ENCODE measurements around the gene SQOR. TPM values are rescaled to one million over a fixed set of nuclear protein-coding genes. Genes with fewer than 3 reads are reported as not detected.

Gene SQOR
- total RNA-seq, 1 experiment from 2014 or later, result 82.8 TPM

DNA sequence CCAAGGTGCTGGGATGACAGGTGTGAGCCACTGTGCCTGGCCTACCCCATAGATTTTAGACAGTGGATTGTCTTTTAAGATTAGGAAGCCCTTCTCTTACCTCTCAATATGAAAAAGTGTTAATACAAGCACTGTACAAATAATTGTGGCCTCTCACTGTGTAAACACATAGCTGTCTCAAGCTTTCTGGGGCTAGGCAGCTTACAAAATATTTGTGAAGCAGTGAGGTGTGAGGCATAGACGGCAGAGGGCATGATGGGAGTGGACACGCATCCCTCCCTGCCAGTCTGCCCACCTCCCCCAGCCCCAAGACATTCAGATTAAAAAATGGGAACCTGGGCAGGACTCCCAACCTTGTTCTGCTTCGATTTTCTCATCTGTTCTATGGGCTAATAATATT is 34.6 kb downstream of the SQOR start:
- peaks cover 28% of the 10 kb centered on the region for H3K36me3 ChIP-seq
- H3K4me3 ChIP-seq, result no peak overlapping the region
- H3K27me3 ChIP-seq, result 0 out of 2 replicates have a peak, but pooled peaks cover 2% of the 10 kb centered on the region
- DNase-seq, result no peak
- H3K9me3 ChIP-seq, result no peaks in the 10 kb centered on the region

DNA sequence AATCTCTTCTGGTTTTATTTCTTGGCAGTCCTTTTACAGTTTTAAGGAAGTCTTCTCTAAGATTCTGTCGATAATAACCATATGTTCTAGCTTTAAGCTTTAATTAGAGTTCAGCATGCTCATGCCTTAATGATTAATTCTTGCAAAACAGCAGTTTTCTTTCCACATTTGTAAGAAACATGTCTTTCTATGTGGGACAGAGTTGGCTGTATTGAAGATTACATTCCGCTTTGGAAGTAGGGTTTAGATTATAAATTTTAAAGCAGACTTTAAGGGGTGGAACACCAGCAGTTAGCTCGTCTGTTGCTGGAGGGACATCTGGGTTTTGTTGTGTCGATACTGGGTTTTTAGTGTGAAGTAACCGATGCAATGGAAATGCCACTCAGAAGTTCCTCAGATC is 35.3 kb downstream of the SQOR start:
- no peak for DNase-seq
- Histone ChIP-seq H3K4me3 (no peak overlapping the region), H3K27me3 (0 out of 2 replicates have a peak, but pooled peaks cover 2% of the 10 kb centered on the region), H3K36me3 (peaks cover 31% of the 10 kb centered on the region), H3K9me3 (no peaks in the 10 kb centered on the region)

DNA sequence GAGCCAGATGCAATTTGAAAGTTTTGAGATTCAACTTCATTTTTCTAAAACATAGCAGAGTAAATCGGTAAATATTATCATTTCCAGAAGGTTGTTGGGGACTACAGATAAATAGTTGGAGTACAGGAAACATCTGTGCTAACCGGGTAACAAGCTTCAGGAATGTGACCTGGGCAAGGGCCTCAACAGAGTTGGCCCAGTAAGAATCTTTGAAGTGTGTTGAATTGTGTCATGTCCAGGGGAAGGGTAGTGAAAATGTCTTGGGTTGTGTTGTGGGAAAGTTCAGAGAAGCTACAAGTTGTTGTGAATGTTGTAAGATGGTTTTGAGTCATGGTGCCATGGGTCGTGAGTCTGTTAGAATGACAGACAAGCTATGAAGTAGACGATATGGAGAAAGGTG is 35.7 kb downstream of the SQOR start:
- Histone ChIP-seq H3K27me3 (0 out of 2 replicates have a peak, but pooled peaks cover 2% of the 10 kb centered on the region), H3K36me3 (peaks cover 31% of the 10 kb centered on the region), H3K4me3 (no peak overlapping the region), H3K9me3 (no peaks in the 10 kb centered on the region)
- no peak for DNase-seq

DNA sequence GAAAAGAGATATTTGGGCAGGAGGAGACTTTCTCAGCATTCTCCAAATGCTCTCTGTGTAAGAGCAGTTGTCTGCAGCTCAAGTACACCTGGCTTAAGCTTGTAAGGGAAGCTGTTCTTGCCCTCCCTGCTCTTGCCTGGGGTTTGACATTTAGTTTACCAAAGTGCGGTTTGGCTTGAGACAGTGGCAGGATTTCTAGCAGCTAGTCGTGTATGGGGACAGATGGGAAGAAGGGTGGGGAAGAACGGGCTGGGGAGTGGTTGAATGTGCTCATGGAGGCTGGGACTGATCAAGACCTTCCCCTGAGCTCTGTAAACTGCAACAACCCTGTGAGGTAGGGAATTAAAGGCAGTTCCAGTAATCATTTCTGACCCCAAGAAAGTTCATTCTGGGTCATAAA is 39.8 kb downstream of the SQOR start:
- Histone ChIP-seq H3K4me3 (no peak overlapping the region), H3K9me3 (no peaks in the 10 kb centered on the region), H3K36me3 (peaks cover 52% of the 10 kb centered on the region), H3K27me3 (no peaks in the 10 kb centered on the region)
- DNase-seq, result no peak

DNA sequence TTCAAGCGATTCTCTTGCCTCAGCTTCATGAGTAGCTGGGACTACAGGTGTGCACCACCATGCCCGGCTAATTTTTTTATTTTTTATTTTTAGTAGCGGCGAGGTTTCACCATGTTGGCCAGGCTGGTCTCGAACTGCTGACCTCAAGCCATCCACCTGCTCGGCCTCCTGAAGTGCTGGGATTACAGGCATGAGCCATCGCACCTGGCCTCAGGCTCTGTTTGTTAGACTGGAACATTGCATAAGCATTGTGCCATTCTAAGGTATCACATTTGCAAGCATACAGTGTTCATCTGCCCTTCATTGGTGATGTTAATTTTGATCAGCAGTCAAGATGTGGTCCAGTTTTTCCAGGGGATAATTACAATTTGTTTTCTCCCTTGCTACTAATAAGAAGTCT is 43.0 kb downstream of the SQOR start:
- Histone ChIP-seq H3K27me3 (no peaks in the 10 kb centered on the region), H3K9me3 (no peaks in the 10 kb centered on the region), H3K4me3 (no peak overlapping the region), H3K36me3 (peaks cover 40% of the 10 kb centered on the region)
- DNase-seq, result no peak

DNA sequence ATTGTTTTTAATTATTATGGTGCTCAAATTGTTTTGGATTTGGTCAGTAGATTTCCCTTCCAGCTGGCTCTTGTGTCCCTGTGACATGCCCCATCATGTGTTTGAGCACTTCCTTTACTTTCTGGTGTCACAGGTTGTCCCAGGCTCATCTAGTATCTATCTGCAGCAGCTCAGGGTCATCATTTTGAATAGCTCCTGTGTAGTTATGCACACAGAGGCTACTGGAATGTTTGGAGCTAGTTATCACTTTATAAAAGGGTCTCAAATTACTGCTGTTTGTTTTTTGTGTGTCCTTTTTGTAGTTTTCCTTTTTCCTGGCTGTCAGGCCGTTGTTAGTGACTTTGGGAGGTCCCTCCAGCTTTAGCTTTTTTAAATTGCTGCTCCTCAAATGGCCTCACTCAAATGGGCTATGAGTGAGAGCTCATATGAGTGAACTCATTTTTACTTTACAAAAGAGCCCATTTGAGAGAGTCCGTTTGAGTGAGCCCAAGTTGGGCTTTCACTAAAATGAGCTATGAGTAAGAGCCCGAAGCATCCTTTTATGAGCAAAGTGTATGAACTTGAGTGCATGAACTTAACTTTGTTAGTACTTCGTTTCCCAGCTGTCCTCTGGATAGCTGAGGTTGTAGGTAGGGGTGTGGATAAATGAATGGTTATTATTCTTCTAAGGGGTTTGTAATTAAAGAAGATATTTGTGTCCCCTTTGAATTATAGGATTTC is 43.8 kb downstream of the SQOR start:
- no peaks in the 10 kb centered on the region for H3K9me3 ChIP-seq
- H3K36me3 ChIP-seq, result peaks cover 41% of the 10 kb centered on the region
- no peak for DNase-seq
- no peak overlapping the region for H3K4me3 ChIP-seq
- H3K27me3 ChIP-seq, result no peaks in the 10 kb centered on the region

DNA sequence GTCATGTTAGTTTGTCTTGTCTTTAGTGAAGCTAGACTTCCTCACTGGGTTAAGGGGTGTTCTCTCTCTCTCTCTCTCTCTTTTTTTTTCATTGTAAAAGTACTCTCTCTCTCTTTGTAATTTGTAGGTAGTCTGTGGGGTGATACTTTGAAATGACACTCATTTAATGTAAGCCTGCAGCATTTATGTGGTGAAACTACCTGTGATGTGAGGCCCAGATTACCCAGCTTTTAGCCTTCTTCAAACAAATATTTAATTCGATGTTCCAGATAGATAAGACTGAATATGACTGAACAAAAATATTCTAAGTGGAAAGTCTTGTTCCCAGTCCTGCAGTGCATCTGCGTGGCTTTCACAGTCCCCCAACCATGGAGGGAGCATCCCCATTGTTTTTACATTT is 49.7 kb downstream of the SQOR start:
- DNase-seq, result no peak
- H3K27me3 ChIP-seq, result no peaks in the 10 kb centered on the region

DNA sequence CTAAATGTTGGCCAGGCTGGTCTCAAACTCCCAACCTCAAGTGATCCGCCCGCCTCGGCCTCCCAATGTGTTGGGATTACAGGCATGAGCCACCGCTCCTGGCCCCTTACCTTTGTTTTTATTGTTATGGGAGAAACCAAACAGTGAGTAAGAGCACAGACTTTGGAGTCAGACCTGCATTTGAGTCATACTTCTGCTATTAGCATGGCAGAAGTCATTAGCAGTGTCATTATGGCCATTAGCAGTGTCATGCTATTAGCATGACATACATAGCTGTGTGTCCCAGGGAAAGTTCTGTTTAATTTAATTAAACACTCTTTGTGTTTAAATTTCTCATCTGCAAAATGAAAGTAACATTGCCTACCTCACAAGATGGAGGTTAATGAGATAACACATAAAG is 54.8 kb downstream of the SQOR start:
- no peaks in the 10 kb centered on the region for H3K9me3 ChIP-seq
- no peaks in the 10 kb centered on the region for H3K27me3 ChIP-seq
- no peak for DNase-seq
- peaks cover 25% of the 10 kb centered on the region for H3K36me3 ChIP-seq
- H3K4me3 ChIP-seq, result no peak overlapping the region

More for the DNA sequence above, 49.7 kb downstream of the SQOR start:
- Histone ChIP-seq H3K36me3 (peaks cover 24% of the 10 kb centered on the region), H3K4me3 (no peak overlapping the region), H3K9me3 (no peaks in the 10 kb centered on the region)

DNA sequence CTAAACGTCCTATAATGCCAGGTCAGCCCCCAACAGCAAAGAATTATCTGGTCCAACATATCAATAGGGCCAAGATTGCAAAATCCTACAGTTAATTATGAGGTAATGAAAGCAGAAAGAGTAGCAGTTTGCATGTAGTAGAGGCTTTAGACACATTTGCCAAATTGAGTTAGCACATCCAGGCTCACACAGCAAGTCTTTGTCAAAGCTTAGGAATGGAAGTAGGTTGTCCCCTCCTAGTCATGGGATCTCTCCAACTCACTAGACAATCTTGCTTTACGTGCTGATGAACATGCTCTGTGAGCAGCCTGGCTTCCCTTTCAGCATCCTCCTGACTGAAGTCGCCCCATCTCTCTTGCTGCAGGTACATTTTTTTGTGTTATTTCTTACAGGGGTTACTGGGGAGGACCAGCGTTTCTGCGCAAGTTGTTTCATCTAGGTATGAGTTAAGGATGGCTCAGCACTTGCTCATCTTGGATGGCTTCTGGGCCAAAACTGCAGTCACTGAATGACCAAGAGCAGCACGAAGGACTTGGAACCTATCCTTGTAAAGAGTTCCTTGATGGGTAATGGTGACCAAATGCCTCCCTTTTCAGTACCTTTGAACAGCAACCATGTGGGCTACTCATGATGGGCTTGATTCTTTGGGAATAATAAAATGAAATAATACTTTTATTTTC is 55.9 kb downstream of the SQOR start:
- Histone ChIP-seq H3K27me3 (no peaks in the 10 kb centered on the region), H3K36me3 (peaks cover 22% of the 10 kb centered on the region), H3K9me3 (no peaks in the 10 kb centered on the region), H3K4me3 (no peak overlapping the region)
- DNase-seq, result peak; percentile 62

DNA sequence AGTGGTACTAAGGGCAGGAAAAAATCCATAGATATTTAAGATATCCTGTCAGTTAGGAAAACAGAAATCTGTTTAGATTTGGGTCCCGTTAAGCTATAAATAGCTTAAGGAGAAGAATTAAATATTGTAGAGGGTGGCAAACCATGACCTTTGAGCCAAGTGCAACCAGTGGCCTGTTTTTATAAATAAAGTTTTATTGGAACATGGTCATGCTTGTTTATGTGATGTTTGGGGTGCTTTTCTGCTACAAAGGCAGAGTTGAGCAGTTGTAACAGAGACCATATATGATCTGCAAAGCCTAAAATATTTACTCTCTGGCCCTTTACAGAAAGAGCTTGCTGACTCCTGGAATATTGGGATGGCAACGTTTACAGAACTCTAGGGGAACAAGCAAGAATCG is 66.3 kb downstream of the SQOR start:
- Histone ChIP-seq H3K27me3 (no peaks in the 10 kb centered on the region), H3K4me3 (no peak overlapping the region)
- no peak for DNase-seq

DNA sequence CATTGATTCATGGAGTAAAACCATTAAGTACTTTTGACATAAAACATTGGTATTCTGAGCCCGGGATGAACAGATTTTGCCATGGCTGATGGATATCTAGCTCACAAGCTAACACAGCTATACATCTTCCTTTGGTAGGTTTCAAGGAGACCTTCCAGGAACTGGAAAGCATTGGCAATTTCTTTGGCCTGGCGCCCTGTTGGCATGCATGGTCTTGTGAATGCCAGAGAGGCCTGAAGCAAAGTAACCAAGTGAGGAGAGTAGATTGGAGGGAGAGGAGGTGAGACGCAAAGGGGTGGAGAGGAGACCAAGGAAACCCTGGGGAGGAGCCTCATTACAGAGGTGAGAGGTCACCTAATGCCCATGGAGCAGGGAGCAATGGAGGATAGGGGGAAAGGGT is 67.2 kb downstream of the SQOR start:
- no peaks in the 10 kb centered on the region for H3K9me3 ChIP-seq
- H3K27me3 ChIP-seq, result no peaks in the 10 kb centered on the region
- H3K36me3 ChIP-seq, result no peaks in the 10 kb centered on the region
- peak; percentile 29 for DNase-seq
- H3K4me3 ChIP-seq, result no peak overlapping the region

More for the DNA sequence above, 66.3 kb downstream of the SQOR start:
- Histone ChIP-seq H3K9me3 (no peaks in the 10 kb centered on the region), H3K36me3 (no peaks in the 10 kb centered on the region)

DNA sequence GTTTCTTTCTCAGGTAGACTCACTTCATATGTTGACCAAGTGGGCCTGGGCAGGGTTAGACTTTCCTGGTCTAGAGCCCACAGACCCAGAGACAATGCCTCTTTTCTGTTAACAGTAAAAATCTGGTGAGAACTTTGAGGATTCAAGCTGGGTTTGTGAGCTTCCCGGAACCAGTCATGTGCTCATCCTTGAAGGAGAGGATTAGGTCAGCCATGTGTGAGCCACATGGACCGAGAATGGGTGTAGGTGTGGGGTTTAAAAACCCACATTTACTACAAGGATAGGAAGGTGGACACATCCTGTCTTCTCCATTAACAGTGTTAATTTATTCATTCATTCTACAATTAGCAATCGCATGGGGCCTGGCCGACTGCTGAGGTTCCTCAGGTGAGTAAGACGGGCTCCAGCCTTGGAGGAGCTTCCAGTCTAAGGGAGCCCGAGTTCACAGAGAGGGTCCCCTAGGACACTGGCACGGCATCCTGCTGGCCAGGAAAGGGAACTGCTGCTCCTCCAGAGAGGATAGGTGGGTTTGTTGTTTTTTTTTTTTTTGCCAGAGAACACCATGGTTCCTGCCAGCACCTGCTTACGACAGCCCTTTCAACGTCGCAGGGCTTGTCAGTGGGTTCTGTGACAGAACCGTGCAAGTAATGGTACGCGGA is 69.0 kb downstream of the SQOR start:
- Histone ChIP-seq H3K36me3 (no peaks in the 10 kb centered on the region), H3K4me3 (no peak overlapping the region), H3K9me3 (no peaks in the 10 kb centered on the region), H3K27me3 (no peaks in the 10 kb centered on the region)
- no peak for DNase-seq

DNA sequence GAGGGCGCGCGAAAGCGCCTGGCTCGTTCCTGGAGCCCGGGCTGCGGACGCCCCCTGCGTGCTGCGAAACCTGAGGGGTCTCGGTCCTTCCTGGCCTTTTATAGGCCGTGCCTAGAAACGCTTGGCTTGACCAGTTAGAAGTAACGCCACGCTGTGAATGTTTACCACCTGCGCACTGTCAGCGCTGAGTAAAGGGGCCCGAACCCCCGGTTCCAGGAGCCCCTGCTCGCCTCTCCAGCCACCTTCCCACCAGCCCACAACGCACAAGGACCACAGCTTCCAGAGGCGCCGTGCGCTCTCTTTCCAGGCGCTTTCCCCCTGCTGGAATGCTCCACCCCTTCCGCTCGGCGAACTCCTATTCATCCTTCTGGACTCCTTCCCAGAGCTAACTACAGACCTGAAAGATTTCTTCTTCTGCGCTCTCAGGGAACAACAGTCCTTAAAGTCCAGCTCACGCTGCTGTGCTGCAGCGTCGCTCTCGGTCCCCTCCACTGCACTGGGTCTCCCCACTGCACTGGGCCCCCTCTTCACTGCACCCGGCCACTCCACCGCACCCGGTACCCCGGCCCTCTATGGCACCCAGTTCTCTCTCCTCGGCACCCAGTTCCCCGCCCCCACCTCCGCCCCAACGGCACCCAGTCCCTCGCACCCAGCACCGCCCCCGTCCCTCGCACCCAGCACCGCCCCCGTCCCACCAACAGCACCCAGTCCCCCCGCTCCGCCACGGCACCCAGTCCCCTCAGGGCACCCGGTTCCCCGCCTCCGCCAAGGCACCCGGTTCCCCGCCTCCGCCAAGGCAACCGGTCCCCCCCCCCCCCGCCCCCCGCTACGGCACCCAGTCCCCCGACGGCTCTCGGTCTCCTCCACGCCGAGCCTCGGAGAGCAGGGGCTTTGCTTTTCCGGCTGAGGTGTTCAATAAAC is 69.8 kb downstream of the SQOR start:
- Histone ChIP-seq H3K27me3 (no peaks in the 10 kb centered on the region), H3K4me3 (peak overlapping the region; percentile 50), H3K9me3 (no peaks in the 10 kb centered on the region), H3K36me3 (no peaks in the 10 kb centered on the region)
- DNase-seq, result no peak

DNA sequence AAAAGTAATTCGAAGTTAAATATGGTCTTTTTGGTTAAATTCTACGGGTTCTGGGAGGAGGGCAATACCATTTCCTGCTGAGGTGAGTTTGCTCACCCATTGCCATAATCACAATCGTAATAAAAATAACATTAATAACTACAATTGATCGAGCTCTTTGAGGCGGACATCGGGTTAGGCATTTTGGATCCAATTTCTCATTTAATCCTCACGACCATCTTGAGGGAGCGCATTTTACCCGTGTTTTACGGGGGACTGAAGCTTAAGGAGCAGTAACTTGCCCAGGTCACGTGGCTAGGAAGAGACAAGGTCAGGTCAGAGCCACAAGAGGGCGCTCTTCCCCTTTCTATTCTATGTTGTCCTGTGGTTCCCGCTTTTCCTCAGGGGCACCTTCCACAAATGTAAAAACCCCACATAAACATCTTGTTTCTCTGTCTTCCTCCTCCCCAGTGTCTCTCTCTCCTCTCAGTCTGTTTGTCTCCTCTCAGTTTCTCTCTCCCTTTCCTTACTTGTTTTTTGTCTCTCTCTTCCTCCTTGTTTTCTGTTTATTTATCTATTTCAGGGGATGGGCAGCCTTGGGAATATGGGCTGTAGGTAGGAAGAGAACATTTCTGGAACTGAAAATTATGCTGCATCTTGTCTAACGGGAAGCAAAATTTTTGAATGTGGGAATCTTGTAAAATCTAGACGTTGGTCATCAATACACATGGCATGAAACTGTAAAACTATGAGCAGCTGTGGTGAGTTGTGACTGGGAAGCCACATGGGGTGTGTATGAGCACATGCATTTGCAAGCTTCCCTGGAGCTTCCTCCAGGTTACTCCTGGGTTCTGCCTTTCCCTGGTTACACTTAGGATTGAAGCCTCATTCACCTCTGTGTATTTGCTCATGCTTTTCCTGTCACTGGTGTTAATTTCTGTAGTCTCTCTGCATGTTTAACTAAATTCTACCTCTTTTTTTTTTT is 71.0 kb downstream of the SQOR start:
- Histone ChIP-seq H3K27me3 (no peaks in the 10 kb centered on the region), H3K9me3 (no peaks in the 10 kb centered on the region), H3K36me3 (no peaks in the 10 kb centered on the region), H3K4me3 (peak overlapping the region; percentile 50)
- peak; percentile 68 for DNase-seq

DNA sequence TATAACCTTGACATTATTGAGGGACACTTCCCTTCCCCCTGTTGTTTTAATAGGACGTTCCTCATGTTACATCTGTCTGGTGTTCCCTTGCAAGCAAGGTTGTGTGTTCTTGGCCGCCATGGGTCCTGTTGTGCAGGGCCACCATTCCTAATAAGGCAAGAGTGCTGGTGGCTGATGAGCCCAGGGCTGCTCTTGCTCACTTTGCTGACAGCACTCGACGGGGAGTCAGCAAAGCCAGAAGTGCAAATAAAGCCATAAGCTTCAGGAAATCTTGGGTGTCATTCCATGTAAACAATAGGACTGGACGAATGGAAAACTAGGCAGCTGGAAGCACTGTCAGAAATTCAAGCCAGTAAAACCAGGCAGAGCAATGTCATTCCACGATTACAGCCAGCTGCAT is 75.8 kb downstream of the SQOR start:
- Histone ChIP-seq H3K36me3 (no peaks in the 10 kb centered on the region), H3K27me3 (peaks cover 4% of the 10 kb centered on the region; the same call in 1 of the 2 replicates), H3K4me3 (no peak overlapping the region), H3K9me3 (no peaks in the 10 kb centered on the region)
- no peak for DNase-seq

Data from MG63 (cell line).